ENCODE results near the gene PSMG3. TPM values are rescaled to one million over a fixed set of nuclear protein-coding genes. Genes with fewer than 3 reads are reported as not detected.
A peak's percentile ranks its signal among the peaks of the same experiment; 100 is the strongest.

The PSMG3 gene
- total and polyA plus RNA-seq, 2 of the 8 experiments (the other 6 are each of a cell fraction or from before 2014, with no cell fraction given), result 30.2 to 62.0 TPM

GRCh38 chr7:1567896-1568510 is 1.8 kb downstream of the PSMG3 start:
- H2BK5ac ChIP-seq (ENCODE audit: low read depth, low read length), result peak overlapping the region; percentile 41; the same call in 1 of the 2 replicates
- H3K9ac ChIP-seq (replicated peaks in 1 of 4; ENCODE audit: extremely low read depth in 1 of 4, low read depth in 3 of 4, low read length in 3 of 4), result no peak overlapping the region
- no peak overlapping the region for H3K4ac ChIP-seq (replicated peaks; ENCODE audit: insufficient read length, low read depth, low read length)
- no peaks in the 10 kb centered on the region for H3K9me3 ChIP-seq (ENCODE audit: insufficient read depth in 2 of 2, low read depth in 1 of 2, low read length in 1 of 2)
- H2BK120ac ChIP-seq (replicated peaks; ENCODE audit: low read depth, low read length), result no peak overlapping the region
- no peak overlapping the region for H4K5ac ChIP-seq (ENCODE audit: insufficient read length, low read depth, low read length)
- H2BK20ac ChIP-seq (ENCODE audit: low read length), result 0 out of 2 replicates have a peak overlapping the region, but pooled peaks have one; percentile 32
- no peak overlapping the region for H2BK15ac ChIP-seq (ENCODE audit: low read length)
- no peak overlapping the region for H2AFZ ChIP-seq (ENCODE audit: low read length)
- H3K18ac ChIP-seq (ENCODE audit: extremely low read depth, low read length), result peak overlapping the region; percentile 36; the same call in 1 of the 2 replicates
- peak overlapping the region; percentile 75; the same call in 1 of the 2 replicates for H2BK12ac ChIP-seq (ENCODE audit: low read depth, low read length)
- H4K91ac ChIP-seq (replicated peaks; ENCODE audit: insufficient read length, low read length), result peak overlapping the region; percentile 66
- FAIRE-seq (no peak), DNase-seq (ENCODE audit: low read depth in 1 of 2, low spot score in 2 of 2) (no peak)
- H3K4me3 ChIP-seq (ENCODE audit: extremely low read depth in 1 of 4, insufficient read depth in 2 of 4, low read depth in 3 of 4, low read length in 4 of 4), result no peak overlapping the region
- no peaks in the 10 kb centered on the region; the same call in 1 of the 2 replicates for H3K23me2 ChIP-seq (ENCODE audit: low read depth, low read length)
- no peaks in the 10 kb centered on the region for H4K20me1 ChIP-seq (replicated peaks in 1 of 2; ENCODE audit: control insufficient read depth in 1 of 2, insufficient read depth in 2 of 2, low read length in 2 of 2)
- H3K79me1 ChIP-seq (ENCODE audit: low read depth, low read length), result no peaks in the 10 kb centered on the region; the same call in 1 of the 2 replicates
- WGBS, 2 experiments (ENCODE audit: extremely low coverage in 1 of 2, insufficient coverage in 1 of 2, insufficient read length in 1 of 2, insufficient replicate concordance in 2 of 2, low coverage in 1 of 2, low lambda C conversion rate in 2 of 2, missing lambda C conversion rate in 1 of 2), result 84% methylated on average over 17 of the region's 17 CpGs; no CpG with 5 or more reads in 1 of the 2 experiments
- no peaks in the 10 kb centered on the region; a peak in 2 of 7 replicates for H3K27me3 ChIP-seq (replicated peaks in 1 of 4; ENCODE audit: control insufficient read depth in 3 of 4, extremely low read depth in 1 of 4, insufficient read depth in 3 of 4, low read length in 3 of 4)
- H3K4me1 ChIP-seq (replicated peaks in 1 of 4; ENCODE audit: control insufficient read depth in 3 of 4, insufficient read depth in 4 of 4, low read length in 3 of 4), result peaks cover 0 to 17% (median 10%) of the 10 kb centered on the region in 4 experiments; a peak in 5 of 7 replicates
- ChIA-PET POLR2A (ENCODE audit: partially characterized antibody) (interaction anchor here (0.9 kb wide), 1 partner anchor 34 kb away, joined by 3 read pairs; no protein-coding TSS in a partner anchor), CTCF (ENCODE audit: partially characterized antibody) (no interaction called here)
- H3K56ac ChIP-seq (replicated peaks; ENCODE audit: insufficient read length, low read depth, low read length), result no peak overlapping the region
- no peaks in the 10 kb centered on the region for H3K79me2 ChIP-seq (ENCODE audit: control insufficient read depth in 1 of 2, insufficient read depth in 2 of 2, low read length in 2 of 2)
- no peak overlapping the region; the same call in 1 of the 2 replicates for H4K8ac ChIP-seq (ENCODE audit: extremely low read depth, insufficient read depth, low read length)
- no peak overlapping the region for H3K14ac ChIP-seq (ENCODE audit: insufficient read length)
- H3K4me2 ChIP-seq (ENCODE audit: insufficient read depth in 1 of 2, low read depth in 2 of 2, low read length in 2 of 2), result peak overlapping the region; percentile 19 to 55; a peak in 1 of 4 replicates
- no peak overlapping the region for H2AK5ac ChIP-seq (ENCODE audit: low read depth, low read length)
- no peak overlapping the region for H3K27ac ChIP-seq (ENCODE audit: low read depth, low read length)
- no peak overlapping the region for H3K23ac ChIP-seq (ENCODE audit: insufficient read length)
- H3K36me3 ChIP-seq (ENCODE audit: control insufficient read depth in 2 of 4, insufficient read depth in 4 of 4, low read length in 3 of 4), result peaks cover 0 to 15% (median 3%) of the 10 kb centered on the region in 4 experiments; a peak in 2 of 8 replicates
- TF ChIP-seq HDAC6 (IDR thresholded peaks at IDR 0.05; ENCODE audit: low read depth, low read length) (no peak), ATF3 (IDR thresholded peaks at IDR 0.05; ENCODE audit: insufficient read depth, low read depth, low read length) (no peak), RBBP5 (IDR thresholded peaks at IDR 0.05; ENCODE audit: borderline replicate concordance, low read depth, low read length) (no peak), YY1 (IDR thresholded peaks at IDR 0.05; ENCODE audit: low read depth, low read length) (no peak), BRCA1 (IDR thresholded peaks at IDR 0.05; ENCODE audit: low read depth, low read length) (no peak), TEAD4 (IDR thresholded peaks at IDR 0.05; ENCODE audit: low read depth, low read length) (no peak), SAP30 (IDR thresholded peaks at IDR 0.05; ENCODE audit: insufficient read depth, insufficient replicate concordance, low read length) (no peak), NANOG (IDR thresholded peaks at IDR 0.05; ENCODE audit: insufficient read depth, low read depth, low read length, poor library complexity, severe bottlenecking) (no peak), CHD2 (IDR thresholded peaks at IDR 0.05; ENCODE audit: low read length) (no peak), KDM4A (IDR thresholded peaks at IDR 0.05; ENCODE audit: low read depth, low read length, severe bottlenecking) (no peak), TCF12 (IDR thresholded peaks at IDR 0.05; ENCODE audit: low read depth, low read length) (no peak), JUND (IDR thresholded peaks at IDR 0.05; ENCODE audit: low read length) (no peak)
